ENCODE results near the gene CD300LB. TPM values are rescaled to one million over a fixed set of nuclear protein-coding genes. Genes with fewer than 3 reads are reported as not detected.
"Not testable (repeated sequence)": the region's sequence is repeated elsewhere in the genome, so short reads cannot be mapped to it uniquely, and the experiment has no call there.

CD300LB gene
- total and polyA plus RNA-seq, 3 donors from 2014 or later, result 0.30 to 0.99 (median 0.71) TPM

GRCh38 chr17:74508156-74508555 lies 23.1 kb downstream of the CD300LB start:
- intact Hi-C loops (cut with DNase I; ENCODE audit: low total_unique reads), result no loop called here
- Histone ChIP-seq H3K4me3 (no peak overlapping the region), H3K27ac (no peak overlapping the region), H3K36me3 (ENCODE audit: low read depth, missing control alignments) (no peaks in the 10 kb centered on the region), H3K4me1 (no peaks in the 10 kb centered on the region), H3K9me3 (no peaks in the 10 kb centered on the region), H3K27me3 (no peaks in the 10 kb centered on the region)
- TF ChIP-seq POLR2A (IDR thresholded peaks at IDR 0.05), result no peak
- no peak for TF ChIP-seq CTCF (IDR thresholded peaks at IDR 0.05)
- no peak for DNase-seq

DNA sequence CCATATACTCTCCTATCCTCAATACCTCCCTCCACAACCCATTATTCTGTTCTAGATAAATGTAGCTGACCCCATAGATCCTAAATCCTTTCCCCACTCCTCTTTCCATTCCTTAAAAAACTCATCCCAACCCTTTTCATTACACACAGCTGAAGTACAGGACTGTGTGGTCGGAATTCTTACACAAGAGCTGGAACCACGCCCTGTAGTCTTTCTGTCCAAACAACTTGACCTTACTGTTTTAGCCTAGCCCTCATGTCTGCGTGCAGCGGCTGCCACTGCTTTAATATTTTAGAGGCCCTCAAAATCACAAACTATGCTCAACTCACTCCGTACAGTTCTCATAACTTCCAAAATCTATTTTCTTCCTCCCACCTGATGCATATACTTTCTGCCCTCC lies 27.3 kb downstream of the CD300LB start:
- H3K4me1 ChIP-seq; H3K4me3 ChIP-seq; H3K36me3 ChIP-seq (ENCODE audit: low read depth, missing control alignments); intact Hi-C loops (cut with DNase I; ENCODE audit: low total_unique reads); H3K9me3 ChIP-seq; H3K27ac ChIP-seq; H3K27me3 ChIP-seq: not testable (repeated sequence)
- WGBS, 2 donors, result 55 to 79% methylated on average over 5 of the region's 5 CpGs
- DNase-seq, result peak; percentile 41

DNA sequence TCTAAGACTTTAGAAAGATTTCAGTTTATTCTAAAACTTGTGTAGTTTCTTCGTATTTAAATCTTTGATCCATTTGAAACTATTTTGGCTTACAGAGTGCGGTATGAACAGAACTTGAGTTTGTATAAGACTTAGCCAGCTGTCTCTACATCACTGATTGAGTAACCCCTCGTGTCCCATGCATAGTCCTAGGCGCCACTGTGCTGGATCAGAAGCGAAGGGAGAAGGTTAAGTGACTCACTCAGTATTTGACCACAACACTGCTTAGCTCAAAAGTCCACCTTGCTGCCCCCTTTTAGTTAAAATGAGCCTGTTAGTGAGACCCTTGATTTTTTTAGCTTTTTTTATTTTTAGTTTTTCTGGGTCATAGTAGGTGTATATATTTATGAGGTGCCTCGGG lies 28.4 kb downstream of the CD300LB start:
- TF ChIP-seq CTCF (IDR thresholded peaks at IDR 0.05) (no peak), POLR2A (IDR thresholded peaks at IDR 0.05) (no peak)
- H3K4me1 ChIP-seq, result no peaks in the 10 kb centered on the region
- H3K27ac ChIP-seq, result no peak overlapping the region
- H3K36me3 ChIP-seq (ENCODE audit: low read depth, missing control alignments), result no peaks in the 10 kb centered on the region
- 85 to 88% methylated on average over 6 of the region's 6 CpGs for WGBS, 2 donors
- H3K27me3 ChIP-seq, result no peaks in the 10 kb centered on the region
- intact Hi-C loops (cut with DNase I; ENCODE audit: low total_unique reads), result no loop called here
- H3K9me3 ChIP-seq, result no peaks in the 10 kb centered on the region
- no peak overlapping the region for H3K4me3 ChIP-seq
- DNase-seq, result no peak

- Histone ChIP-seq H3K9me3 (no peaks in the 10 kb centered on the region), H3K4me1 (no peaks in the 10 kb centered on the region), H3K4me3 (no peak overlapping the region), H3K27me3 (no peaks in the 10 kb centered on the region), H3K27ac (no peak overlapping the region), H3K36me3 (ENCODE audit: low read depth, missing control alignments) (no peaks in the 10 kb centered on the region)
- intact Hi-C loops (cut with DNase I; ENCODE audit: low total_unique reads), result no loop called here
- DNase-seq, result no peak
- TF ChIP-seq POLR2A (IDR thresholded peaks at IDR 0.05), result no peak
- TF ChIP-seq CTCF (IDR thresholded peaks at IDR 0.05), result no peak
- WGBS, 2 donors, result 80 to 90% methylated on average over 3 of the region's 3 CpGs
These were observed 31.3 kb downstream of the CD300LB start for GRCh38 chr17:74499992-74500391.

DNA sequence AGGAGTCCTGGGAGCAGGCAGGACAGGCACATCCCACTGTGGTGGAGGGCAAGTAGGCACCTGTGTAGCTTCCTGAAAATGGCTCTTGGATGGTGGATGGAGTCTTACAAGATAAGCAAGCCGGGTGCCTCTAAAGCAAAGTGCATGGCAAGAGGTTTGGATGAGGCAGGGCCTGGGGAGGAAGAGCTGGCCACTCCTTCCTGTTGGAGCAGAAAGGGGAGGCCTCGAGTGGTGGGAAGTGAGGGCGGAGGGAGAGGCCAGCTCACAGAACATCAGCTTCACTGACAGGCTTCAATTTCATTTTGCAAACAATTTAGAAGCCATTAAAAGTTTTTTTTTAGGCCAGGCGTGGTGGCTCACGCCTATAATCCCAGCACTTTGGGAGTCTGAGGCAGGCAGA lies 33.8 kb downstream of the CD300LB start:
- H3K9me3 ChIP-seq, result no peaks in the 10 kb centered on the region
- no peaks in the 10 kb centered on the region for H3K36me3 ChIP-seq (ENCODE audit: low read depth, missing control alignments)
- intact Hi-C loops (cut with DNase I; ENCODE audit: low total_unique reads), result no loop called here
- H3K27ac ChIP-seq, result no peak overlapping the region
- no peak overlapping the region for H3K4me3 ChIP-seq
- H3K27me3 ChIP-seq, result no peaks in the 10 kb centered on the region
- H3K4me1 ChIP-seq, result no peaks in the 10 kb centered on the region
- no peak for TF ChIP-seq POLR2A (IDR thresholded peaks at IDR 0.05)
- TF ChIP-seq CTCF (IDR thresholded peaks at IDR 0.05), result no peak
- DNase-seq, result no peak
- 71 to 76% methylated on average over 5 of the region's 5 CpGs for WGBS, 2 donors

All from testis (tissue), 3 donors.